ENCODE data around the gene NOL4L. TPM values are rescaled to one million over a fixed set of nuclear protein-coding genes. Genes with fewer than 3 reads are reported as not detected.

Gene NOL4L
- total and polyA plus RNA-seq, 5 experiments from 2014 or later: 10.0 to 66.1 (median 21.5) TPM

DNA sequence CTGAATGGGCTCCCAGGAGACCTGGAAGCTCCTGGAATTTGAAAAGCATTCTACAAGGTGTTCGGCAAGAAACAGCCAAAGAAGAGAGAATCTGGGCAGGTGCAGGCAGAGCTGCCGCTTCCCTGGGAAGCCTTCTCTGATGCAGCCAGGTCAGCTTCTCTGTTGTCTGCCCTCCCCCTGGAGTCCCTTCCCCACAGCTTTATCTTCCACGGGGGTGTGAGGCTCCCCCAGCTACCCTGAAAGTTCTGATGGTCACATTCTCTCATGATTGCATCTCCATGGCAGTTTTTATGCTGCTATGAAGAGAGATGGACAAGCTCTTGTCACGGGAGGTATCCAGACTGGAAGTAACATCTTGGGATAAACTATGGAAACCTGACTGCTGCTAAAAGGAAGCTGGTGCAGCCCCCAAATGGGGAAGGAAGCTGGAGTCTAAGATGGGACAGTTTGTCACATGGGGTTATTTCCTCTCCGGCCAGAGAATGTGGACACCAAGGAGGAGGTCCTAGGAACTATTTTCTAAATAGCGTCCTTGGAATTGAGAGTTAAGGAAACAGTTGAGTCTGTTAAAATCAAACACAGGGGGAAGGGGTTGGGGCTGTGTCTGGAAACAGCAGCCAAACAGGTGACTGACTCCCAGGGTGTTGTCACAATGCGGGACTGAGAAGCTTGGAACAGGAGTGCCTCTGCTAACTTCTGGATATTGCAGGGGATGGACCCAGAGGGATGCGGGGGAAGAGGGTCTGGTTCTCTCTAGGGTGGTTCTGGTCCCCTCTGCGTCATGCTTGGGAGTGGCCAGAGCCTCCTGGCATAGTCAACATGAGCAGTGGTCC lies 135.9 kb downstream of the NOL4L start:
- H3K9me3 Mint-ChIP-seq: no peaks in the 10 kb centered on the region
- peaks cover 0 to 76% (median 4%) of the 10 kb centered on the region in 3 donors for H3K36me3 Mint-ChIP-seq
- no peak for ATAC-seq
- H3K4me1 Mint-ChIP-seq: peaks cover 29 to 57% (median 34%) of the 10 kb centered on the region in 4 donors
- peak overlapping the region in 9 of 10 donors; percentile 45 to 93 (median 87) for H3K27ac Mint-ChIP-seq
- no peaks in the 10 kb centered on the region for H3K27me3 Mint-ChIP-seq
- no peak overlapping the region for H3K4me3 Mint-ChIP-seq
- POLR2A ChIA-PET: interaction anchor here (1.4 to 1.6 kb wide), 2 partner anchors 61 to 73 kb away, joined by 3 read pairs; no protein-coding TSS in a partner anchor
- DNase-seq: no peak

DNA sequence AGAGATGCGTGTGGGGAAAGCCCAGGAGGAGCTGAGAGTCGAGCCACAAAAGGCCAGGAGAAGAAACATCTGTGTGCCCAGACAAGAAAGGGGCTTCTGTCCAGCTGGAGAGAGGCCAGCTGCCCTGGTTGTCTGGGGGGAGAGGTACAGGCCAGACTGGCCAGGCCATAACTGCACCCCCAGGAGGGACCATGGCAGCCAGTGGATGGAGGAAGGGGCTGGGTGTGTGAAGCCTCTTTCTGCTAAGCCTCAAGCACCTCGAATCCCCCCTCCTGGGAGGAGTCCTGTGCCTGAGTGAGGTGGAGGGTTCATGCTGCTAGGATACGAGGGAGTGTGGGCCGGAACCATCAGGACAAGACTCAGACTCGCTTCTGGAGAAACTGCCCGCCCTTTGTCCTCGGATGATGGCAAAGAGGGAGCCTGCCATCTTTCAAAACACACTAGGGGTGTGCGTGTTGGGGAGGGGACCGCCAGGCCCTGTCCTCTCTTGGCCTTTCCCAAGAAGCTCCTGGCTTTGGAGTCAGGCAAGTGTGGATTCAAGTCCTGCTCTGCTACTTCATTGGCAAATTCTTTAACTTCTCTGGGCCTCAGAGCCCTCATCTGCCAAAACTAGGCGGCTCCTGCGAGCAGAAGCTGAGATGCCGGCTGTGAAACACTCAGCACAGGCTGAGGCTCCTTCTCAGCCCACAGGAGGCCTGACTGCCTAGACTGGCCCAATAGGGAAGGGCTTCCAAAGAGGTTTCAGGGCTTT lies 136.7 kb downstream of the NOL4L start:
- Mint-ChIP-seq H3K4me1 (peaks cover 34 to 64% (median 41%) of the 10 kb centered on the region in 4 donors), H3K27ac (peak overlapping the region; percentile 25 to 91 (median 86)), H3K4me3 (no peak overlapping the region), H3K9me3 (no peaks in the 10 kb centered on the region), H3K27me3 (no peaks in the 10 kb centered on the region), H3K36me3 (peaks cover 0 to 72% (median 4%) of the 10 kb centered on the region in 3 donors)
- DNase-seq: no peak
- no peak for ATAC-seq
- POLR2A ChIA-PET: interaction anchor here (1.4 to 1.6 kb wide), 2 partner anchors 62 to 74 kb away, joined by 3 read pairs; no protein-coding TSS in a partner anchor

- DNase-seq: no peak
- Mint-ChIP-seq H3K9me3 (no peaks in the 10 kb centered on the region), H3K4me1 (peaks cover 34 to 66% (median 47%) of the 10 kb centered on the region in 4 donors), H3K4me3 (peak overlapping the region in 1 of 10 donors; percentile 38), H3K27me3 (no peaks in the 10 kb centered on the region), H3K27ac (peak overlapping the region; percentile 36 to 93 (median 85)), H3K36me3 (peaks cover 0 to 70% (median 0%) of the 10 kb centered on the region in 3 donors)
- no peak for ATAC-seq
- POLR2A ChIA-PET: interaction anchor here (0.6 to 0.7 kb wide), 2 partner anchors 12 to 38 kb away, joined by 3 read pairs; no protein-coding TSS in a partner anchor
Observed at GRCh38 chr20:32447136-32448027, 137.8 kb downstream of the NOL4L start.

- DNase-seq (no peak), ATAC-seq (no peak)
- Mint-ChIP-seq H3K4me3 (no peak overlapping the region), H3K4me1 (peaks cover 34 to 61% (median 48%) of the 10 kb centered on the region in 4 donors), H3K36me3 (peaks cover 0 to 68% (median 0%) of the 10 kb centered on the region in 3 donors), H3K27ac (peak overlapping the region in 9 of 10 donors; percentile 36 to 93 (median 83)), H3K27me3 (no peaks in the 10 kb centered on the region), H3K9me3 (no peaks in the 10 kb centered on the region)
- POLR2A ChIA-PET: interaction anchor here (1.5 kb wide), 1 partner anchor 62 kb away, joined by 5 read pairs; no protein-coding TSS in a partner anchor
Observed at GRCh38 chr20:32446301-32447100, 138.6 kb downstream of the NOL4L start.

- Mint-ChIP-seq H3K4me1 (peaks cover 35 to 61% (median 49%) of the 10 kb centered on the region in 4 donors), H3K4me3 (peak overlapping the region in 4 of 10 donors; percentile 25 to 61 (median 40)), H3K27me3 (no peaks in the 10 kb centered on the region), H3K9me3 (no peaks in the 10 kb centered on the region), H3K27ac (peak overlapping the region; percentile 68 to 93 (median 88)), H3K36me3 (peaks cover 0 to 68% (median 0%) of the 10 kb centered on the region in 3 donors)
- POLR2A ChIA-PET: interaction anchor here (0.6 to 1.5 kb wide), 2 partner anchors 63 to 102 kb away, joined by 5 to 9 read pairs; no protein-coding TSS in a partner anchor
- ATAC-seq: peak; percentile 21 to 79
- DNase-seq: no peak
Observed at GRCh38 chr20:32445539-32446273, 139.4 kb downstream of the NOL4L start.

DNA sequence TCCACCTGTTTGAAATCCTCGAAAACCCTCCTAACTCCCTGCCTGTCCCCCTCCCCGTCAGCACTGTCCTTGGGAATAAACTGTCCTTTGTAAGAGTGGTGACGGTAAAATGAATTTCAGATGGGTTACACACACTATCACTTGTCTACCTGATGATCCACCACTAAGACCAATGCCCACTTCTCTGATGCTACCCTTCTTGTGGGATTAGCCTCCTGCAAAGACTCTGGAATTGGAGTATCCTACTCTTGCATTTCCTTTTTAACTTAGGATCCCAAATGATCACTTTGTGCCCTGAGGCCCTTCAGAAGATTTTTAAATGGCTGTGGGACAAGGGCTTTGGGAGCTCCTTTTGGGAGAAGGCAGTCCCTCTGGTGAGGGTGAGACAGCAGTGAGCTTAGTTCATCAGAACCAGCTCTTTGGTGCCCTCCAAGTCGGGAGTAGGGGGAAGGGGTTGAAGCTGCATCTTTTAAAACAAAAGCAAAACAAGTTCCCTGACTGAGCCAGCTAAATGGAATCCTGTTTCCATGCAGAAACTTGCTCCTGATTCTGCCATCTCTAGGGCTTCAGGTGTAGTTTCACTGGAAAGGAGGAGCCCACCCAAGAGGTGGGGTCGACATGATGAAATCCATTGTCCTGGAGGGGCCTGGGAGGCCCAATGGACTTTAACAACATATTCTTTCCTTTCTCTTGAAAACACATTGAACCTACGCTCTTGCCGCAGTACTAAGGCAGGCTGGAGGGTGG lies 140.5 kb downstream of the NOL4L start:
- ATAC-seq (no peak), DNase-seq (no peak)
- POLR2A ChIA-PET: interaction anchor here (0.6 to 0.9 kb wide), 3 partner anchors 21 to 55 kb away, joined by 3 to 5 read pairs (median 4); no protein-coding TSS in a partner anchor
- H3K4me3 Mint-ChIP-seq: no peak overlapping the region
- peaks cover 37 to 54% (median 49%) of the 10 kb centered on the region in 4 donors for H3K4me1 Mint-ChIP-seq
- H3K9me3 Mint-ChIP-seq: no peaks in the 10 kb centered on the region
- H3K36me3 Mint-ChIP-seq: peaks cover 0 to 66% (median 0%) of the 10 kb centered on the region in 3 donors
- no peaks in the 10 kb centered on the region for H3K27me3 Mint-ChIP-seq
- peak overlapping the region; percentile 81 to 93 (median 88) for H3K27ac Mint-ChIP-seq

GRCh38 chr20:32443386-32443974 lies 141.7 kb downstream of the NOL4L start:
- Mint-ChIP-seq H3K36me3 (peaks cover 0 to 68% (median 7%) of the 10 kb centered on the region in 3 donors), H3K27ac (peak overlapping the region; percentile 34 to 93 (median 82)), H3K9me3 (no peaks in the 10 kb centered on the region), H3K27me3 (no peaks in the 10 kb centered on the region), H3K4me1 (peaks cover 35 to 59% (median 52%) of the 10 kb centered on the region in 4 donors), H3K4me3 (no peak overlapping the region)
- ATAC-seq (peak; percentile 72 to 76), DNase-seq (peak in 4 of 10 donors; percentile 29 to 39 (median 38))
- POLR2A ChIA-PET: interaction anchor here (0.7 to 0.9 kb wide), 3 partner anchors 19 to 43 kb away, joined by 3 read pairs; no protein-coding TSS in a partner anchor

GRCh38 chr20:32442630-32443373 lies 142.3 kb downstream of the NOL4L start:
- POLR2A ChIA-PET: interaction anchor here (0.7 to 1.2 kb wide), 3 partner anchors 15 to 44 kb away, joined by 3 read pairs; no protein-coding TSS in a partner anchor
- peaks cover 31 to 56% (median 51%) of the 10 kb centered on the region in 4 donors for H3K4me1 Mint-ChIP-seq

DNA sequence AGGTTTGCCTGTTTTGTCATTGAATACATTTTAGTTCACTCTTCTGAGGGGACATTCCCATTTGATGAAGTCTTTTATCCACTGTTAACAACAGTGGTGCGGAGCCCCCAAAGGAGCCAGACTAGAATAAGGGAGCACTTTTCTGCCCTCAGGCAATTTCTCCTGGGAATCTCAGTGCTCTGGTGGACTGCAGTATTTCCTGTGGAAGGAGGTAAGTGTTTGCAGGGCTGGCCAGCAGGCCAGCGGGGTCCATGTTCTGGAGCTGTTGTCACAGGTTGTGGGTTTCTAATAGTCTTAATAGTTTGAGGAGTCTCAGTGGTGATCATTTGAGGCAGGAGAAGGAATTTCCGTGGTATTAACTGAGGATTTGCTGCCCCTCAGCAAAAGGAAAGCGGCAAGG lies 143.5 kb downstream of the NOL4L start:
- Mint-ChIP-seq H3K9me3 (no peaks in the 10 kb centered on the region), H3K36me3 (peaks cover 0 to 63% (median 8%) of the 10 kb centered on the region in 3 donors), H3K27ac (peak overlapping the region in 8 of 10 donors; percentile 22 to 85 (median 51)), H3K27me3 (no peaks in the 10 kb centered on the region), H3K4me3 (no peak overlapping the region), H3K4me1 (peaks cover 29 to 51% (median 46%) of the 10 kb centered on the region in 4 donors)
- ATAC-seq: no peak
- no peak for DNase-seq
- POLR2A ChIA-PET: interaction anchor here (0.7 to 1.2 kb wide), 2 partner anchors 14 to 388 kb away, joined by 3 read pairs; no protein-coding TSS in a partner anchor

More at GRCh38 chr20:32442630-32443373, 142.3 kb downstream of the NOL4L start:
- H3K27me3 Mint-ChIP-seq: no peaks in the 10 kb centered on the region
- peak in 1 of 10 donors; percentile 8 for DNase-seq
- H3K9me3 Mint-ChIP-seq: no peaks in the 10 kb centered on the region
- no peak for ATAC-seq
- H3K27ac Mint-ChIP-seq: peak overlapping the region in 9 of 10 donors; percentile 11 to 93 (median 74)
- H3K4me3 Mint-ChIP-seq: no peak overlapping the region
- peaks cover 0 to 68% (median 8%) of the 10 kb centered on the region in 3 donors for H3K36me3 Mint-ChIP-seq

Measured in naive thymus-derived CD8-positive, alpha-beta T cell (primary cell).